Stimulated activated naive CD8-positive, alpha-beta T cell treated with anti-CD3 and anti-CD28 coated beads, Interleukin-15, amount 100 ng/mL, for 72 hours (primary cell): ENCODE results near the gene NHLRC1.

Experiments
- ATAC-seq: fragments of 150-1000 bp; cut with Tn5 transposase; 2 replicates; pipeline ENCODE4 v1.10.0; 2021; ENCODE audit warnings: mild to moderate bottlenecking, moderate library complexity
- DNase-seq, 2 donors: peaks; one replicate each; pipeline ENCODE4 v3.0.0; 2021 to 2022
- H3K27ac Mint-ChIP-seq, 2 donors: one replicate each; pipeline ENCODE4 v1.8.0; 2022; ENCODE audit warnings: mild to moderate bottlenecking in 2 of 2, mixed read lengths in 2 of 2, moderate library complexity in 2 of 2
- H3K27me3 Mint-ChIP-seq: one replicate; pipeline ENCODE4 v1.8.0; 2022; ENCODE audit warnings: mixed read lengths
- H3K4me1 Mint-ChIP-seq: one replicate; pipeline ENCODE4 v1.8.0; 2022; ENCODE audit warnings: mild to moderate bottlenecking, mixed read lengths
- H3K4me3 Mint-ChIP-seq, 2 donors: one replicate each; pipeline ENCODE4 v1.8.0; 2022; ENCODE audit warnings: mild to moderate bottlenecking in 2 of 2, mixed read lengths in 2 of 2, moderate library complexity in 1 of 2
- H3K9me3 Mint-ChIP-seq, 2 donors: one replicate each; pipeline ENCODE4 v1.8.0; 2022; ENCODE audit warnings: mixed read lengths in 2 of 2

Gene NHLRC1

DNA sequence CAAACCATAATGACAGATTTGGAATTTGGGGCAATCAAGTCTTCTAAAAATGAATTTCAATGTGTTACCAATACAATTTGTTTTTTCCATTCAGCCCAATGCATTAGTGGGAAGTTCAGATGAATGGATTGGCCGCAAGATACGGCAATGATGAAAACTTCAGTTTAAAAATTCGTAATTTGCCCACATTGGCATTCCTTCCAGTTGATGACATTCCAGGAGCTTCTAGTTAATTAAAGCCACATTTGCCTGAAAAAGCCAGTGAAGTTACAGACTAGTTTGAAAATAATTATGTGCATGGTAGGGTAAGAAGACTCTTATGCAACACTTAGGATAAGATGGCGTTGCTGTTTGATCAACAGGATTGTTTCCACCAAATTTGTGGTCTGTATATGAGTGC lies 46.2 kb downstream of the NHLRC1 start:
- H3K27ac Mint-ChIP-seq, result no peak overlapping the region
- peaks cover 11 to 28% of the 10 kb centered on the region in 2 donors for H3K9me3 Mint-ChIP-seq
- peaks cover 30% of the 10 kb centered on the region for H3K27me3 Mint-ChIP-seq
- H3K4me1 Mint-ChIP-seq, result no peaks in the 10 kb centered on the region
- no peak overlapping the region for H3K4me3 Mint-ChIP-seq
- DNase-seq (no peak), ATAC-seq (no peak)

DNA sequence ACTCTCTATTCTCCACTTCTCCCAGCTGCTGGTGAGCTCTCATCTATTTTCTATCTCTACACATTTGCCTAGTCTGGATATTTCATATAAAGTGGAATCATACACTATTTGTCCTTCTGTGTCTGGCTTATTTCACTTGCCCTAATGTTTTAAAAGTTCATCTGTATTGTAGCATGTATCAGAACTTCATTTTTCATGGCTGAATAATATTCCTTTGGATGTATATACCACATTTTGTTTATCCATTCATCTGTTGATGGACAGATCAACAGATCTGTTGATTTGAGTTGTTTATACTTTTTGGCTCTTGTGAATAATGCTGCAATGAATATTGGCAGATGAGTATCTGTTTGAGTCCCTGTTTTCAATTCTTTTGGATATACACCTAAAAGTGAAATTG lies 49.6 kb downstream of the NHLRC1 start:
- peaks cover 11 to 28% of the 10 kb centered on the region in 2 donors for H3K9me3 Mint-ChIP-seq
- no peaks in the 10 kb centered on the region for H3K4me1 Mint-ChIP-seq
- no peak for DNase-seq
- H3K27ac Mint-ChIP-seq, result no peak overlapping the region
- peaks cover 37% of the 10 kb centered on the region for H3K27me3 Mint-ChIP-seq
- H3K4me3 Mint-ChIP-seq, result no peak overlapping the region
- ATAC-seq, result no peak

DNA sequence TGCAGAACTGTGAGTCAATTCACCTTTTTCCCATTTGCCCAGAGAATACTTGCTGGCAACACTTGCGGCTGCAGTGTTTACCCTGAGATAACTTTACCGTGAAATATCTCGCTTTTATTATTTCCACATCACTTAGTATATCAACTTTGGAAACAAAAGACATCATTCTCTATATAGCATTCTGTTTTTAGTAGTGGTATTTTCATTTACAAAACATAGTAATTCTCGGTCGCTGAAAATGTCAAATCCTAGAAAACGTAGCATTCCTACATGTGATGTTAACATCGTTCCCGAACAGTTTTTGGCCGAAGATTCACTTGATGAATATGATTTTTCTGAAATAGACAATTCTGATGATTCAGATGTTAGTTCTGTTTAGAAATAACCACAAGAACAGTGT lies 52.0 kb downstream of the NHLRC1 start:
- H3K4me3 Mint-ChIP-seq, result no peak overlapping the region
- DNase-seq, result no peak
- H3K9me3 Mint-ChIP-seq, result peaks cover 1 to 13% of the 10 kb centered on the region in 2 donors
- peaks cover 26% of the 10 kb centered on the region for H3K27me3 Mint-ChIP-seq
- no peaks in the 10 kb centered on the region for H3K4me1 Mint-ChIP-seq
- no peak for ATAC-seq
- H3K27ac Mint-ChIP-seq, result no peak overlapping the region
